ENCODE data around the gene FAM221B.

The FAM221B gene

DNA sequence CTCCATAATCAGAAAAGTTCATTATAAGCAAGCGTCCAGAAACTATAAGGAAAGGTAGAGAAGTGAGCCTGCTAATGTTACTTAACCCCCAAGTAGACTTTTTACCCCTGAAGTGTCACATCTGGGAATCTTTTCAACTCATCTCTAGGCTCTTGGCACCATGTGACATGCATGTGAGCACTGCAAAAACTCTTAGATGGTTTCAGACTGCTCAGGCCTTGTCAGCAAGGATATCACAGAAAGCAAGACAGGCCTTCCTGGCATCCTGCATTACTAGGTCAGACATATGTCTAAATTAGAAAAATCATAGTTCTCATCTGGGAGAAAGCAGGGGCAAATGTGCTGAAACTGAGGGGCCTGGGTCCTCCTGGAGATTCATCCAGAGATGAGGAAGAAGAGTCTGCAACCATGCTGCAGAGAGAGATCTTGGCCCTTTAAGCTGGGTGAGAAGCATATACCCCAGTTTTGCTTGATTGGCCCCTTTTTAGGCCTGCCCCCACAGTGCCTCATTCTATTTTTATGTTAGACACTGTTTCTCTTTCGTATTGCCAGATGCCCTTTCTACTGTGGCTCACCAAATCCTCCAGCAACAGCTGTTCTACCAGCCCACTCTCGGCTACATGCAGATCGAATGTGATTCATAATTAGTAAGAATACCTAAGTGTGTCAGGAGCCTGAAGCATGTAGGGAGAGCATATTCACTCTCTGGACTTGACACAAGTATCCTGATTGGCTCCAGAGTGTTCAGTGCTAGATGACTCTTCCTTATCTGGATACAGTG, 19.4 kb upstream of the FAM221B start:
- no peak overlapping the region for H3K4me3 ChIP-seq (ENCODE audit: low read depth, low read length)

GRCh38 chr9:35845824-35846771, 17.6 kb upstream of the FAM221B start:
- peak overlapping the region; percentile 70 for H3K4me3 ChIP-seq (ENCODE audit: low read depth, low read length)

- H3K4me3 ChIP-seq (ENCODE audit: low read depth, low read length): no peak overlapping the region
Observed at GRCh38 chr9:35844628-35845270, 16.2 kb upstream of the FAM221B start.

GRCh38 chr9:35842795-35843194, 14.3 kb upstream of the FAM221B start:
- no peak overlapping the region for H3K4me3 ChIP-seq (ENCODE audit: low read depth, low read length)

GRCh38 chr9:35842020-35842745, 13.7 kb upstream of the FAM221B start:
- H3K4me3 ChIP-seq (ENCODE audit: low read depth, low read length): no peak overlapping the region

- H3K4me3 ChIP-seq (ENCODE audit: low read depth, low read length): no peak overlapping the region
Observed at GRCh38 chr9:35841645-35841900, 13.0 kb upstream of the FAM221B start.

DNA sequence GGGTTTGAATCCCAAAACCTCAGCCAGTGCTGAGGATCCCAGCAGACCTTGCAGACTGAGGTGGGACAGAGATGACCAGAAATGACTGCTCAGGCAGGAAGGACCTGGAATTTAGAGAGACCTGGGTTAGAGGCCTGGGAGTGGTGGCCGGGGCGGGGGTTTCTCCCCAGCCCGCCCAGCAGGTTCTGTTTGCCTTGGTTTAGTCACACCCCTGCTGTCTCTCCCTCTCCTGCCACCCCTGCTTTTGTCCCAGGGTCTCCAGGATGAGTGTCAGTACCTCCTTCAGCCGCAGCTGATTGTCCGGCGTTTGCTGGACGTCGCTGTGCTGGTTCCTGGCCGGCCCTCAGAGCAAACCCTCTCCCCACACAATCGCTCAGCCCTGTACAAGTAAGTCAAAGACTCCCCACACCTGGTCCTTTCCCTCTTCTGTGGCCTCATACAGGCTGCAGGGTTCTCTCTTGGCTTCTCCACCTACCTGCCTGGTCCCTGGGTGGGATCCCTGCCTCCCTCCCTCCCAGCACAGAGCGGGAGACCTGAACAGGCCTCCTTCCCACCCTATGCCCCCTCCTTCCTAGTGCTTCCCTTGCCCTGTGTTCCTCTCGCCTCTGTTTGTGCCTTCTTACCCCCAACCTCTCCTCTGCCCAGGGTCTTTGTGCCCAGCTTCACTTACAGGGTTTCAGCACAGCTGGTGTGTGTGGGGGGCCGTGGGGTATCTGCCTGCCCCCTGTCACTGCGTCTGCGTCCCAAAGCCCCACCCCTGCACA, 12.5 kb upstream of the FAM221B start:
- H3K4me3 ChIP-seq (ENCODE audit: low read depth, low read length): no peak overlapping the region

DNA sequence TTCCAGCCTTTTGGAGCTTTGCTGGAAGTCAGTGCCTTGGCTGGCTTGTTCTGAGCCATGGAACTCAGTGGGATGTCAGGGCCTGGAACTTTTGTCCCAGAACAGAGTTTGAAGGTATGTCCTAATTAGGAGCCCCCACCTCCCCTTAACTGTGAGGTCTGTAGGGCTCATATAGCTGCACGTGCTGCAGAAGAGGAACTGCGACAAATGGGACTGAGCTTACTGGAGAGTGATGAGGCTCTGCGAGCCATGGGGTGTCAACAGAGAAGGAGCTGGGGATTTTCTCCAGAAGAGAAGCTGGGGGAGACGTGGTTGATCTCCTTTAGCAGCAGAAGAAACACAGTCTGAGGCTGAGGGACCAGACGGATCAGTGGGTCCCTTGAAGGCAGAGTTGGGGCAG, 11.4 kb upstream of the FAM221B start:
- H3K4me3 ChIP-seq (ENCODE audit: low read depth, low read length): no peak overlapping the region

DNA sequence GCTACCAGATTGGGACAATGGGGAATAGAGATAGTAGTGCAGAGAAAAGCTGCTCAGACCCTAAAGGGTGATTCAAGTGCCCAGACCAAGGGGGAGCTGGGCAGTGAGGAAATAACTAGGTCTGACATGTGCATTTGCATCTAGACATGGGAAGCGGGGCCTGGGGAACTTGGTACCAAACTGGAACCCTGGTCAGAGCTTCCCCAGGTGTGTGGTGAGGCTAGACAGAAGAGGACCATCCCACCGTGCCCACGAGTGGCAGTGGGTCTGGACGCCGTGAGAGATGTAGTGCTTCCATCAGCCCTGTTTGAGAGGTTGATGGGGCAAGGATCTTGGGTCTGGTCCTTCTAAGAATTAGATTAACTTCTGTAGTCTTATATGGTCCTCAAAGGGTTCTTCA, 8.1 kb upstream of the FAM221B start:
- H3K4me3 ChIP-seq (ENCODE audit: low read depth, low read length): no peak overlapping the region

DNA sequence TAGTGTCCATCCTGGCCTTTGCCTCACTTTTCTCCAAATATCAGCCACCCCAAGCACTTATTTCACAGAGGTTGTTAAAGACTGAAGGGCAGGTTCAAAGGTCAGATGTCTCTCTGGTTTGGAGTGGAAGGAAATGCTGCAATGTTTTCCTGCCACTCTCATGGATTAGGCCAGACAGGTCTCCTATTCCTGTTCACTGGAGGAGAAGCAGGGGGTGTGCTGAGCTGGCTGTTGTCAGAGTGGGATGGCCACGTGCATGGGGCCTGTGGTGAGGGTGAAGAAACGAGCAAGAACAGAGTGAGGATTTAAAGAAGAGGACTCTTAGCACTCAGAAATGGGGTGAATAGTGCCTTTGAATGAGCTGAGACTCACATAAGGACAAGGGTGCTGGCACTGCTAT, 7.2 kb upstream of the FAM221B start:
- H3K4me3 ChIP-seq (ENCODE audit: low read depth, low read length): no peak overlapping the region

- no peak overlapping the region for H3K4me3 ChIP-seq (ENCODE audit: low read depth, low read length)
Observed at GRCh38 chr9:35835216-35835632, 6.7 kb upstream of the FAM221B start.

DNA sequence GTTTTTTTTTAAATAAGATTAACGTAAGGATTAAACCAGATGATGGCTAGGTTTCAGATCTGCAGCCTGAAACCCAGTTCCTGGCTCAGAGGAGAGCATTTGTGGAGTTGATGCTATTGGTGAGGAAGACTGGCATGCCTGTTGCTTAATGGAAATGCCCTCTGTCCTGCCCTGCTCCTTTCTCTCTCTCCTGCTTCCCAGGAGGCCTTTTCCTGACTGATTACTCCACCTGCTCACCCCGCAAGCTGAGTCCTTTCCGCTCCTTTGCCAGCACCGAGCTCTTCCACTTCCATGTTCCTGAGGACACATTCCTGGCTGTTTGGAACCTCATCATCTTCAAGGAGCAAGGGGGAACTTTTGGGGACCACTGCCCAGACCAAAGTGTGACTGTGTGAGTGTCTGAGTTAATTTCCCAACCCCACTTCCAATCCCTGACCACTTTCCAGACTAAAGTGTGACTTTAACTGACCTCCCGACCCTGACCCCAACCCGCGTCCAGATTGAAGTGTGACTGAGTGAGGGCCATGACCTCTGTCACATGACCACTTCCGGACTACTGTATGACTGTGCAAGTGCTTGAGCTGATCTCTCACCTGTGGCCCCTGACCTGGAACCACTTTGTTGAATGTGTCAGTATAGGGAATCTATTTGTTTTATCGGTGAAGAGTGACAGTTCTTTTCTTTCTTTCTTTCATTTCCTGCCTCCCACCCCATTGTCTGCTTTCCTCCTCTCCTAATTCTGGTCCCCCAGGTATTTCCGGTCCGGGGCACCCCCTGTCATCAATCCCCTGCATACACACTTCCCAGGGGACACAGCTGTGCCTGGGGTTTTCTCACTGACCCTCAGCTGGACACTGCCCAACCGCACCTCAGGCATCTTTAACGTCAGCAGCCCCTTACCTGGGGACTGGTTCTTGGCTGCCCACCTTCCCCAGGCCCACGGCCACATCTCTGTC, 6.0 kb upstream of the FAM221B start:
- H3K4me3 ChIP-seq (ENCODE audit: low read depth, low read length): no peak overlapping the region

GRCh38 chr9:35832814-35833213, 4.3 kb upstream of the FAM221B start:
- H3K4me3 ChIP-seq (ENCODE audit: low read depth, low read length): no peak overlapping the region

DNA sequence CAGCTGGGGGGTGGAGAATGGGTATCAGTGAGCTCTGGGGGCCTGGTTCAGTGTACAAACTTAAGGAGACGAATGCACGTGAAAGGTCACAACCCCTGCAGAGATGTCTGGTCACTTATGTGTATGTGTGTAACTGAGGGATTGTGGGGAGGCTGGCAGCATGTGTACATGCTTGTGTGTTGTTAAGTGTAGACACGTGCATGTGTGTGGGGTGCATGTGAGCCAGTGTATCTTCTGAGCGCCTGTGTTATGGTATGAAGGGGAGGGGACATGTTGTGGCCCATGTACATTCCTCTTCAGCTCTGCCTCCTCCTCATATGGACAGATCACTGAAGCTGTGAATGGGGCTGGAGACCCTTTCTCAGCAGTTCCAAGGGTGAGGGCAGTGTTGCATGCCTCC, 2.5 kb upstream of the FAM221B start:
- H3K4me3 ChIP-seq (ENCODE audit: low read depth, low read length): no peak overlapping the region

DNA sequence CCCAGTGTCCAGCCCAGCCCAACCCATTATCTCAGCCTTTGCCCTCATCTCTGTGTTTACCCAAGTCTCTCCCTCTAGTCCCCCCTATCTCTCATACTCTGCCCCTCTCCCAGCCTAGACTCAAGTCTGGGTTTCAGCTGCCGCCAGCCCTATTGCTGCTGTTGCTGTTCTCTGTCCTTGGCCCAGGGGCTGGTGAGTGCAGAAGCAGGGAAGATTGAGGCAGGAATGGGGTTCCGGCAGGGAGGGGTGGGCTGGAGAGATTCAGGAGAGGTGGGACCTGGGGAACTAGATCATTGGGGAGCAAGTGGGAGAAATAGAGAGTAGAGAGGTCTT, 1.2 kb upstream of the FAM221B start:
- H3K4me3 ChIP-seq (ENCODE audit: low read depth, low read length): peak overlapping the region; percentile 51

- H3K4me3 ChIP-seq (ENCODE audit: low read depth, low read length): peak within 1 kb of the TSS; percentile 51
Observed at GRCh38 chr9:35829084-35829763, 692 bp upstream of the FAM221B start, which contains the start of gene TMEM8B. Gene TMEM8B, plus strand, starts transcription at chr9:35829228. Its CDS starts 220 bp downstream, at chr9:35829448.

GRCh38 chr9:35827486-35827885, 1.0 kb downstream of the FAM221B start:
- no peak overlapping the region for H3K4me3 ChIP-seq (ENCODE audit: low read depth, low read length)

GRCh38 chr9:35826071-35826701, 2.3 kb downstream of the FAM221B start:
- H3K4me3 ChIP-seq (ENCODE audit: low read depth, low read length): no peak overlapping the region
